ENCODE measurements around the gene IER3IP1. TPM values are rescaled to one million over a fixed set of nuclear protein-coding genes. Genes with fewer than 3 reads are reported as not detected.
"Not testable (repeated sequence)": the region's sequence is repeated elsewhere in the genome, so short reads cannot be mapped to it uniquely, and the experiment has no call there.

IER3IP1 gene
- total and polyA plus RNA-seq, 4 experiments from 2014 or later, result 7.8 to 30.9 (median 13.2) TPM

- Mint-ChIP-seq H3K4me3 (no peak overlapping the region), H3K4me1 (peaks cover 14 to 30% (median 20%) of the 10 kb centered on the region in 4 donors), H3K36me3 (peaks cover 10 to 14% of the 10 kb centered on the region in 2 donors), H3K9me3 (no peaks in the 10 kb centered on the region), H3K27ac (no peak overlapping the region), H3K27me3 (no peaks in the 10 kb centered on the region)
- POLR2A ChIA-PET (ENCODE audit: partially characterized antibody), result interaction anchor here (1.3 kb wide), 1 partner anchor 10 kb away, joined by 5 read pairs; the partner anchor contains the start of gene HDHD2
- H3K27ac ChIP-seq (ENCODE audit: low read depth, low read length), result no peak overlapping the region
- intact Hi-C loops (cut with micrococcal nuclease), result no loop called here
- H3K36me3 ChIP-seq (ENCODE audit: insufficient read depth, low read length), result no peaks in the 10 kb centered on the region
- DNase-seq, result no peak
- no peak overlapping the region for H3K4me3 ChIP-seq (ENCODE audit: low read length in 2 of 2)
- CTCF ChIA-PET (ENCODE audit: partially characterized antibody), result no interaction called here
- no peaks in the 10 kb centered on the region for H3K9me3 ChIP-seq (ENCODE audit: control insufficient read depth in 1 of 2, low read length in 2 of 2)
- no peaks in the 10 kb centered on the region for H3K27me3 ChIP-seq (ENCODE audit: insufficient read depth, low read length)
- peaks cover 10% of the 10 kb centered on the region for H3K4me1 ChIP-seq (ENCODE audit: insufficient read depth, low read length)
Observed at GRCh38 chr18:47160256-47160655, 15.9 kb downstream of the IER3IP1 start.

- H3K4me1 ChIP-seq (ENCODE audit: insufficient read depth, low read length); H3K4me3 Mint-ChIP-seq; POLR2A ChIA-PET (ENCODE audit: partially characterized antibody); H3K27ac ChIP-seq (ENCODE audit: low read depth, low read length); H3K9me3 ChIP-seq (ENCODE audit: control insufficient read depth in 1 of 2, low read length in 2 of 2); H3K9me3 Mint-ChIP-seq; DNase-seq; H3K27ac Mint-ChIP-seq; CTCF ChIA-PET (ENCODE audit: partially characterized antibody); H3K4me3 ChIP-seq (ENCODE audit: low read length in 2 of 2); H3K27me3 Mint-ChIP-seq; H3K36me3 ChIP-seq (ENCODE audit: insufficient read depth, low read length); H3K27me3 ChIP-seq (ENCODE audit: insufficient read depth, low read length): not testable (repeated sequence)
- intact Hi-C loops (cut with micrococcal nuclease), result loop anchor here (10.0 kb wide), 1 partner anchor 776 kb away; the partner anchor contains the start of gene SMAD2
- peaks cover 8 to 17% (median 9%) of the 10 kb centered on the region in 4 donors for H3K4me1 Mint-ChIP-seq
- peaks cover 14 to 25% of the 10 kb centered on the region in 2 donors for H3K36me3 Mint-ChIP-seq
Observed at GRCh38 chr18:47158404-47158803, 17.8 kb downstream of the IER3IP1 start.

- Mint-ChIP-seq H3K27me3 (no peaks in the 10 kb centered on the region), H3K4me3 (peak overlapping the region; percentile 92 to 98 (median 96)), H3K36me3 (peaks cover 22 to 23% of the 10 kb centered on the region in 2 donors), H3K27ac (peak overlapping the region; percentile 89 to 98 (median 97)), H3K9me3 (no peaks in the 10 kb centered on the region), H3K4me1 (peaks cover 29 to 50% (median 39%) of the 10 kb centered on the region in 4 donors)
- Histone ChIP-seq H3K9me3 (ENCODE audit: control insufficient read depth in 1 of 2, low read length in 2 of 2) (no peaks in the 10 kb centered on the region), H3K36me3 (ENCODE audit: insufficient read depth, low read length) (no peaks in the 10 kb centered on the region), H3K27ac (ENCODE audit: low read depth, low read length) (peak overlapping the region; percentile 70), H3K4me3 (ENCODE audit: low read length in 2 of 2) (peak overlapping the region; percentile 31 to 72), H3K4me1 (ENCODE audit: insufficient read depth, low read length) (peaks cover 39% of the 10 kb centered on the region), H3K27me3 (ENCODE audit: insufficient read depth, low read length) (no peaks in the 10 kb centered on the region)
- DNase-seq, result no peak
- CTCF ChIA-PET (ENCODE audit: partially characterized antibody), result interaction anchor here (1.3 kb wide), 1 partner anchor 52 kb away, joined by 3 read pairs; no protein-coding TSS in a partner anchor
- POLR2A ChIA-PET (ENCODE audit: partially characterized antibody), result interaction anchor here (2.2 to 3.6 kb wide), 2 partner anchors 23 to 234 kb away, joined by 10 to 16 read pairs; partner anchors contain the start of genes KATNAL2 and PIAS2
- intact Hi-C loops (cut with micrococcal nuclease), result loop anchor here (10.0 kb wide), 1 partner anchor 783 kb away; the partner anchor contains the start of gene SMAD2
Observed at GRCh38 chr18:47151439-47151838, 24.7 kb downstream of the IER3IP1 start.

GRCh38 chr18:47150824-47151366 lies 25.3 kb downstream of the IER3IP1 start:
- Histone ChIP-seq H3K27me3 (ENCODE audit: insufficient read depth, low read length) (no peaks in the 10 kb centered on the region), H3K9me3 (ENCODE audit: control insufficient read depth in 1 of 2, low read length in 2 of 2) (no peaks in the 10 kb centered on the region), H3K4me3 (ENCODE audit: low read length in 2 of 2) (peak overlapping the region; percentile 31 to 72), H3K27ac (ENCODE audit: low read depth, low read length) (peak overlapping the region; percentile 70), H3K4me1 (ENCODE audit: insufficient read depth, low read length) (peaks cover 39% of the 10 kb centered on the region), H3K36me3 (ENCODE audit: insufficient read depth, low read length) (no peaks in the 10 kb centered on the region)
- Mint-ChIP-seq H3K4me1 (peaks cover 31 to 55% (median 43%) of the 10 kb centered on the region in 4 donors), H3K27ac (peak overlapping the region; percentile 89 to 98 (median 97)), H3K27me3 (no peaks in the 10 kb centered on the region), H3K36me3 (peaks cover 17 to 18% of the 10 kb centered on the region in 2 donors), H3K4me3 (peak overlapping the region; percentile 92 to 98 (median 96)), H3K9me3 (no peaks in the 10 kb centered on the region)
- CTCF ChIA-PET (ENCODE audit: partially characterized antibody), result interaction anchor here (1.3 to 2.0 kb wide), 2 partner anchors 53 to 54 kb away, joined by 3 to 6 read pairs; no protein-coding TSS in a partner anchor
- intact Hi-C loops (cut with micrococcal nuclease), result loop anchor here (1.0 to 10.0 kb wide), 2 partner anchors 25 to 784 kb away; partner anchors contain the start of genes IER3IP1 and SMAD2
- POLR2A ChIA-PET (ENCODE audit: partially characterized antibody), result interaction anchor here (0.7 to 3.6 kb wide), 5 partner anchors 9 to 233 kb away, joined by 3 to 16 read pairs (median 5); partner anchors contain the start of genes KATNAL2 and PIAS2
- peak in 1 of 5 donors; percentile 33 for DNase-seq

- Mint-ChIP-seq H3K4me3 (peak within 1 kb of the TSS; percentile 92 to 98 (median 96)), H3K27me3 (no peaks in the 10 kb centered on the region), H3K9me3 (no peaks in the 10 kb centered on the region), H3K27ac (peak within 1 kb of the TSS; percentile 89 to 98 (median 97)), H3K4me1 (peaks cover 35 to 61% (median 49%) of the 10 kb centered on the region in 4 donors), H3K36me3 (peaks cover 17 to 19% of the 10 kb centered on the region in 2 donors)
- no peaks in the 10 kb centered on the region for H3K36me3 ChIP-seq (ENCODE audit: insufficient read depth, low read length)
- H3K4me3 ChIP-seq (ENCODE audit: low read length in 2 of 2), result peak within 1 kb of the TSS; percentile 31 to 72
- intact Hi-C loops (cut with micrococcal nuclease), result loop anchor here (1.0 to 10.0 kb wide), 2 partner anchors 26 to 785 kb away; partner anchors contain the start of genes IER3IP1 and SMAD2
- CTCF ChIA-PET (ENCODE audit: partially characterized antibody), result interaction anchor here (0.5 to 2.0 kb wide), 3 partner anchors 53 to 1485 kb away, joined by 3 to 6 read pairs (median 3); no protein-coding TSS in a partner anchor
- peak; percentile 62 to 72 (median 69) for DNase-seq
- peaks cover 39% of the 10 kb centered on the region for H3K4me1 ChIP-seq (ENCODE audit: insufficient read depth, low read length)
- H3K27me3 ChIP-seq (ENCODE audit: insufficient read depth, low read length), result no peaks in the 10 kb centered on the region
- no peaks in the 10 kb centered on the region for H3K9me3 ChIP-seq (ENCODE audit: control insufficient read depth in 1 of 2, low read length in 2 of 2)
- peak within 1 kb of the TSS; percentile 70 for H3K27ac ChIP-seq (ENCODE audit: low read depth, low read length)
- POLR2A ChIA-PET (ENCODE audit: partially characterized antibody), result interaction anchor here (0.6 to 3.6 kb wide), 9 partner anchors 9 to 233 kb away, joined by 3 to 16 read pairs (median 3); partner anchors contain the start of genes KATNAL2 and PIAS2
Observed at GRCh38 chr18:47150029-47150823, 25.9 kb downstream of the IER3IP1 start, which contains the start of gene HDHD2. HDHD2 (minus strand) TSS chr18:47150500; CDS start chr18:47136439, 14,061 bp downstream.

GRCh38 chr18:47149457-47150028 lies 26.6 kb downstream of the IER3IP1 start:
- POLR2A ChIA-PET (ENCODE audit: partially characterized antibody), result interaction anchor here (0.8 to 3.6 kb wide), 6 partner anchors 17 to 232 kb away, joined by 3 to 16 read pairs (median 4); partner anchors contain the start of genes KATNAL2 and PIAS2
- intact Hi-C loops (cut with micrococcal nuclease), result loop anchor here (1.0 to 10.0 kb wide), 2 partner anchors 27 to 785 kb away; partner anchors contain the start of genes IER3IP1 and SMAD2

More at GRCh38 chr18:47149457-47150028, 26.6 kb downstream of the IER3IP1 start:
- H3K9me3 ChIP-seq (ENCODE audit: control insufficient read depth in 1 of 2, low read length in 2 of 2), result no peaks in the 10 kb centered on the region
- CTCF ChIA-PET (ENCODE audit: partially characterized antibody), result interaction anchor here (0.5 to 2.0 kb wide), 2 partner anchors 56 to 1484 kb away, joined by 3 to 6 read pairs; no protein-coding TSS in a partner anchor
- Mint-ChIP-seq H3K9me3 (no peaks in the 10 kb centered on the region), H3K27ac (peak overlapping the region; percentile 89 to 98 (median 97)), H3K27me3 (no peaks in the 10 kb centered on the region), H3K4me3 (peak overlapping the region; percentile 92 to 98 (median 96)), H3K36me3 (peaks cover 13% of the 10 kb centered on the region in 2 donors), H3K4me1 (peaks cover 38 to 66% (median 54%) of the 10 kb centered on the region in 4 donors)
- peak overlapping the region; percentile 70 for H3K27ac ChIP-seq (ENCODE audit: low read depth, low read length)
- H3K36me3 ChIP-seq (ENCODE audit: insufficient read depth, low read length), result no peaks in the 10 kb centered on the region
- peaks cover 39% of the 10 kb centered on the region for H3K4me1 ChIP-seq (ENCODE audit: insufficient read depth, low read length)
- H3K4me3 ChIP-seq (ENCODE audit: low read length in 2 of 2), result peak overlapping the region; percentile 31 to 72
- DNase-seq, result no peak
- H3K27me3 ChIP-seq (ENCODE audit: insufficient read depth, low read length), result no peaks in the 10 kb centered on the region
